ENCODE measurements around the gene NMNAT3.

The NMNAT3 gene

DNA sequence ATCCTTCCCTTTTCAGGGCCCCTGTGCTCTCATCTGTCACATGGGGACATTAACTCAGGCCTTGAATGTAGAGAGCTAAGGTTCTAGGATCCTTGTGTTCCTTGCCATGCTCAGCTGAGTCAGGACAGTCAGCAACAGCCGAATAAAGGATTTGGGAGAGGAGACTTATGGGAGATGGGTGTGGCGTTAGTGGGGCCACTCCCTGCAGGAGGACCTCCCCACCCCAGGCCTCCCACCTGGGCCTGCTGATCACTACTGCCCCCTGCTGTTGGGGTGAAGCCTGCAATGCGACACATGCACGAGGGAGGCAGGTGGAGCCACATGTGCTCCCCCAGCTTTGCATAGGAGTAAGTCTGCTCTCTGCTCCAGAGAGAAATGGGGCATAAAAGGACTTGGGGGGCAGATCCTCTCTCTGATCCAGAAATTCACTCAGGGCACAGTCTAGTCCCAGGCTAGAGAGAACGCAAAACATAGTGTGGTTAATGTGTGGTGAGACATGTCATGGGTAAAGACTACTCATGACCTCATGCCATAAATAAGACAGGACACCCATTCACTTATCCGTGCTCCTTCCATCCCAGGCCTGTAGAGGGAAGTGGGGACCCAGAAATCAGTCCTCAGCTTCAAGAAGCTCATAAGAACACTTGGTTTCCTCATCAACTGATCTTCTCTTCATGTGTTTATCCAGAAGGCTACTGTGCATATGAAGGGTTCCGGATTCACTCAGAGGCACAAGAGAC, 157.6 kb downstream of the NMNAT3 start:
- peak; percentile 26 for DNase-seq (ENCODE audit: low spot score)

DNA sequence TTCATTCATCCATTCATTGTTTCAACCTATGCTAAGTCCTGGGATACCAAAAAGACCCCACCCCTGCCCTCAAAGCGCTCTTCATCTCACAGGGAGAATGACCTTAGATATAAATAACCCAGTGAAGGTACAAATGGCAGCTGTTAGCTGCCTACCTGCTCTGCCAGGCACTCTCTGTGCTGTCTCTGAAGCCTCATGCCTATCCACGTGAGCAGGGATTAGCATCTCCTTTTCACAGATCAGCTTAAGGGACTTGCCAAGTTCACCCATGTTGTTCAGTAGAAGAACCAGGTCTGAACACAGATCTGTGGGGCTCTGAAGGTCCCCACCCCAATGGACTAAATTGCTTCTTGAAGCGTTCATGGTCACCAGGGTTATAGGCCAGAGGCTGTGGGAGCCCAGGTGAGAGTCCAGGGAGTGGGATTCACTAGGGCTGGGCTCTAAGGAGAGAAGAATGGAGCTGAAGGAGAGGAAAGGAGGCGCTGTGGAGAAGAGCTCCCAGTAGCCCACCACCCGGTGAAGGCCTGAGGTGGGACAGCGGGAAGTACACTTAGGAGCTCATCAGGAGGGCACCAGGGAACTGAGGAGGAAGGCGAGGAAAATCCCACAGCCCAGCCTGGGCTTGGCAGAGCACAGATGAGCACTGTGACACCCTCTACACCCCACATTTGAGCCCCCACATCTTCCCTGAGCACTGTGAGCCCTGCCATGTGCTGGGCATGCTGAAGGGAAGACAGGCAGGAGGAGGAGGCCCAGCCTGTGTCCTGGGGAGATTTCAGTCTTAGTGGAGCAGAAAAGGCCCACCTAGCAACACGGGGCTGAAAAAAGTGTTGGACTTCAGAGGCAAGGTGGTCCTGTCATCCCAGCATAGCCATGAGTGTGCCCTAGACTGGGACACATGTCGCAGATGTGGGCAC, 158.6 kb downstream of the NMNAT3 start:
- DNase-seq (ENCODE audit: low spot score) = no peak

DNA sequence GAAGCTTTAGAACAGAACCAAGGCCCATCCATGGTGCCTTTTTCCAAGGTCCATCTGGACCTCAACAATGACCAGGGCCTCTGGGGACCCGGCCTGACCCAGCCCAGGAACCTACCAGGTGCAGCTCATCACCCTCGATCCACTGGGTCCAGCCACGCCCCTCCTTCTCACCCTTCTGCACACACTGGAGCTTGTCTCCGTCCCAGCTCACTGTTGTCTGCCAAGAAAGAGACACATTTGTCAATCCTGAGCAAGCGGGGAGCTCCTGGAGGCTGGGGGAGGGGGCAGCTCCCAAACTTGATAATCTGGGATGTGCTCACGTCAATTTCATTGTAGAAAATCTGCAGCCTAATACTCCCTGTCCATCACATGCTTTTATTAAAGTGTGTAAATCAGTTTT, 159.5 kb downstream of the NMNAT3 start:
- no peak for DNase-seq (ENCODE audit: low spot score)

DNA sequence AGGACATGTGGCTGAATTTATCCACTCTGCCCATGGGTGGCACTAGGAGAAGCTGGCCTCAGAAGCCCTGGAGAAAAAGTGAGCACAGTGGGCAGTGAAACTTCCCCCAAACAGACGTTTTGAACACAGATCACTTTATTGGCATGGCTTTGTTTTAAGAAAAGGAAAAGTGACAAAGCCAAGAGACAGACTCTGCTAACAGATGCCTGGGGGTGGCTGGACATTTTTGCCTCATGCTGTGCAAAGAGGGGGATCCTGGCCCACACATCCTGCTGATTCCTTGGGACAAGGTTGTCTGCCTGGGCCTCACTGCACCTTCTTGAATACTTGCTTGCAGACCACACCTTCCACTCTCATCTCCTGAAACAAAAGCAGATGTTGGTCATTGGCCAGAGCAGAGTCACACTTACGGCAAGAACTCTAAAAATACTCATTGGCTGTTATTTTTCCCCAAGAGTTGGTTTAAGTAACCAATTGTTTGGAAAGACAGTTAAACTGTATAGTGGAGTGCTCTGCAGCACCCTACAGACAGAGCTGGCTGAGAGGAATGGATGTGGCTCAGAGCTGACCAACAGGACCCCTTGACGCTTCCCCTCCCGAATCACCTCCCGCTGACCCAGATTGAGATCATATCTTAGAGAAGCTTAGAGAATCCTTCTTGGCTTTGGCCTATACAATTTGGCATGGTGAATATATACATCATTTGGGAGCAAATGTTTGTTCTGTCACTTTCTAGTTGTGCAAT, 160.3 kb downstream of the NMNAT3 start:
- no peak for DNase-seq (ENCODE audit: low spot score)

DNA sequence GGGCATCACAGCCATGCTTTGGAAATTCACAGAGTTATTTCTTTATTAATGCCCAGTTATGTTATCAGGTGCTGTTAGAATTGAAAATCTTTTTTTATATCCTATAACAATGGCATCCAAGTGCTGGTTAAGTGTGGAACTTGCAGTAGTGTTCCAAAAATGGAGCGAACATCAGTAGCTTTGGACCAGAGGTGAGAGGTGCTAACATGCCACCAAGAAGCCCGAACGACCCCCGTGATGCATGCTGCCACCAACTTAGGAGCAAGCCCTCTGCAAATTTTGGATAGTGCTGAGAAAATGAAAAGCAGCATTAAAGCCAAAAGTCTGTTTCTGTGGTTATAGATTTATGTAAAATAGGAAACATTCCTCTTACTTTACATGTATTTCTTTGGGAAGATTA, 163.0 kb downstream of the NMNAT3 start:
- DNase-seq (ENCODE audit: low spot score) = no peak

All from kidney tubule cell (primary cell).